Brain pericyte (primary cell): ENCODE measurements around the gene MGAM2.

Experiments used
- DNase-seq: peaks from one replicate; pipeline ENCODE4 v3.0.0-alpha.2; 2012; ENCODE audit warnings: low read depth, low spot score

The MGAM2 gene

GRCh38 chr7:142120524-142120923 lies 9.0 kb downstream of the MGAM2 start:
- DNase-seq: no peak

- no peak for DNase-seq
Measured at GRCh38 chr7:142123184-142123583, 11.7 kb downstream of the MGAM2 start.

GRCh38 chr7:142125256-142125955 lies 13.9 kb downstream of the MGAM2 start:
- no peak for DNase-seq

- no peak for DNase-seq
Measured at GRCh38 chr7:142130267-142130666, 18.7 kb downstream of the MGAM2 start.

- DNase-seq: no peak
Measured at GRCh38 chr7:142131439-142132185, 20.1 kb downstream of the MGAM2 start.

GRCh38 chr7:142133731-142134148 lies 22.2 kb downstream of the MGAM2 start:
- DNase-seq: no peak

- no peak for DNase-seq
Measured at GRCh38 chr7:142134909-142135308, 23.4 kb downstream of the MGAM2 start.

- DNase-seq: no peak
Measured at GRCh38 chr7:142138996-142139395, 27.5 kb downstream of the MGAM2 start.

GRCh38 chr7:142139597-142140400 lies 28.3 kb downstream of the MGAM2 start:
- DNase-seq: no peak

GRCh38 chr7:142140401-142140959 lies 29.0 kb downstream of the MGAM2 start:
- DNase-seq: no peak

GRCh38 chr7:142142702-142143101 lies 31.2 kb downstream of the MGAM2 start:
- DNase-seq: no peak

- no peak for DNase-seq
Measured at GRCh38 chr7:142146124-142146523, 34.6 kb downstream of the MGAM2 start.

GRCh38 chr7:142150356-142150755 lies 38.8 kb downstream of the MGAM2 start:
- no peak for DNase-seq

- DNase-seq: no peak
Measured at GRCh38 chr7:142150869-142151268, 39.4 kb downstream of the MGAM2 start.

- DNase-seq: no peak
Measured at GRCh38 chr7:142152076-142152475, 40.6 kb downstream of the MGAM2 start.

GRCh38 chr7:142153400-142153799 lies 41.9 kb downstream of the MGAM2 start:
- no peak for DNase-seq

- DNase-seq: no peak
Measured at GRCh38 chr7:142158736-142159496, 47.4 kb downstream of the MGAM2 start.

- DNase-seq: no peak
Measured at GRCh38 chr7:142161921-142162320, 50.4 kb downstream of the MGAM2 start.

GRCh38 chr7:142168746-142169145 lies 57.2 kb downstream of the MGAM2 start:
- no peak for DNase-seq

GRCh38 chr7:142172932-142173331 lies 61.4 kb downstream of the MGAM2 start:
- DNase-seq: no peak

- no peak for DNase-seq
Measured at GRCh38 chr7:142174441-142174840, 62.9 kb downstream of the MGAM2 start.
